GM19099 (cell line): ENCODE results near the gene FOSB.

ENCODE experiments used
- POLR2A ChIP-seq: IDR thresholded peaks from 3 replicates; pipeline ENCODE4 v1.6.1; 2011; ENCODE audit warnings: low read depth; ENCODE audit not compliant: insufficient read length; ENCODE audit errors: extremely low read depth

The FOSB gene

GRCh38 chr19:45440259-45440638 lies 27.5 kb upstream of the FOSB start:
- no peak for TF ChIP-seq POLR2A

- TF ChIP-seq POLR2A = no peak
Measured at GRCh38 chr19:45440873-45441654, 26.7 kb upstream of the FOSB start.

GRCh38 chr19:45442408-45442777 lies 25.4 kb upstream of the FOSB start:
- TF ChIP-seq POLR2A = no peak

GRCh38 chr19:45442778-45443461 lies 24.9 kb upstream of the FOSB start:
- TF ChIP-seq POLR2A = no peak

- peak; percentile 35 for TF ChIP-seq POLR2A
Measured at GRCh38 chr19:45443462-45444317, 24.1 kb upstream of the FOSB start.

GRCh38 chr19:45444318-45445041 lies 23.3 kb upstream of the FOSB start:
- peak; percentile 58 for TF ChIP-seq POLR2A

- TF ChIP-seq POLR2A = no peak
Measured at GRCh38 chr19:45445139-45445538, 22.7 kb upstream of the FOSB start.

GRCh38 chr19:45446295-45446694 lies 21.5 kb upstream of the FOSB start:
- no peak for TF ChIP-seq POLR2A

- no peak for TF ChIP-seq POLR2A
Measured at GRCh38 chr19:45446944-45447343, 20.9 kb upstream of the FOSB start.

GRCh38 chr19:45448425-45448756 lies 19.4 kb upstream of the FOSB start:
- TF ChIP-seq POLR2A = no peak

GRCh38 chr19:45448887-45449299 lies 18.9 kb upstream of the FOSB start:
- TF ChIP-seq POLR2A = no peak

GRCh38 chr19:45450012-45450333 lies 17.8 kb upstream of the FOSB start:
- TF ChIP-seq POLR2A = no peak

- no peak for TF ChIP-seq POLR2A
Measured at GRCh38 chr19:45451131-45451849, 16.5 kb upstream of the FOSB start.

- no peak for TF ChIP-seq POLR2A
Measured at GRCh38 chr19:45451850-45452387, 15.9 kb upstream of the FOSB start.
